ENCODE measurements around the gene TMEM256. TPM values are rescaled to one million over a fixed set of nuclear protein-coding genes. Genes with fewer than 3 reads are reported as not detected.
A peak's percentile ranks its signal among the peaks of the same experiment; 100 is the strongest.

TMEM256 gene
- total and polyA plus RNA-seq, 4 donors: 35.0 to 224 (median 87.3) TPM

- Histone ChIP-seq H3K4me1 (ENCODE audit: control insufficient read depth in 1 of 2, insufficient read depth in 2 of 2, low read length in 2 of 2) (no peaks in the 10 kb centered on the region), H3K9me3 (ENCODE audit: control insufficient read depth, low read length) (no peaks in the 10 kb centered on the region), H3K36me3 (ENCODE audit: control insufficient read depth in 1 of 2, insufficient read depth in 2 of 2, low read length in 1 of 2) (no peaks in the 10 kb centered on the region), H3K27ac (ENCODE audit: low read depth in 1 of 2, low read length in 2 of 2) (no peak overlapping the region), H3K4me3 (ENCODE audit: low read length in 2 of 2) (no peak overlapping the region), H3K27me3 (ENCODE audit: control insufficient read depth in 1 of 2, insufficient read depth in 2 of 2, low read length in 1 of 2) (no peaks in the 10 kb centered on the region)
- DNase-seq (peak; percentile 67 to 80), ATAC-seq (ENCODE audit: low FRiP score) (no peak)
- 12 to 13% methylated on average over 12 of the region's 12 CpGs for WGBS, 2 donors
- intact Hi-C loops (cut with DNase I): no loop called here
Measured at GRCh38 chr17:7440834-7441195, 36.9 kb upstream of the TMEM256 start.

GRCh38 chr17:7440113-7440833 is 36.4 kb upstream of the TMEM256 start:
- H3K27ac ChIP-seq (ENCODE audit: low read depth in 1 of 2, low read length in 2 of 2): no peak overlapping the region

DNA sequence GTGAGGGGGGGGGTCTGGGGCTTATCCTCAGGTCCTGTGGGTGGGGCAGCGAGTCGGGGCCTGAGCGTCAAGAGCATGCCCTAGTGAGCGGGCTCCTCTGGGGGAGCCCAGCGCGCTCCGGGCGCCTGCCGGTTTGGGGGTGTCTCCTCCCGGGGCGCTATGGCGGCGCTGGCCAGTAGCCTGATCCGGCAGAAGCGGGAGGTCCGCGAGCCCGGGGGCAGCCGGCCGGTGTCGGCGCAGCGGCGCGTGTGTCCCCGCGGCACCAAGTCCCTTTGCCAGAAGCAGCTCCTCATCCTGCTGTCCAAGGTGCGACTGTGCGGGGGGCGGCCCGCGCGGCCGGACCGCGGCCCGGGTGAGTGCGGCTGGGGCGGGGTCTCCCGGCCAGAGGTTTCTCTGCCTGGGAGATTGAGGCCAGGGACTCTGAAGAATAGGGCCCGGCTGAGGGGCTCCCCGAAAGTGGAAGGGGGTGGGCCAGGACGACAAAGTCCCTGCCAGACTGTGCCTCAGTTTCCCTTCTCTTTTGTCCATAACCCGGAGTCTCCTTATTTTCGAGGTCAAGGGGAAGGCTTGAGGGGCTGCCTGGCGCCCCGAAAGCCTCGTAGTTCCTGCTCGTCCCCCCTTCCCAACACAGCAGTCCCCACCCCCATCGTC is 35.7 kb upstream of the TMEM256 start, which contains the start of gene FGF11:
TSS of gene FGF11 (plus strand) at position 51 of the 651 bp plus-strand sequence. CDS start at position 160, 109 bp downstream.
- Histone ChIP-seq H3K4me1 (ENCODE audit: control insufficient read depth in 1 of 2, insufficient read depth in 2 of 2, low read length in 2 of 2) (no peaks in the 10 kb centered on the region), H3K36me3 (ENCODE audit: control insufficient read depth in 1 of 2, insufficient read depth in 2 of 2, low read length in 1 of 2) (no peaks in the 10 kb centered on the region), H3K4me3 (ENCODE audit: low read length in 2 of 2) (no peak within 1 kb of the TSS), H3K9me3 (ENCODE audit: control insufficient read depth, low read length) (no peaks in the 10 kb centered on the region), H3K27ac (ENCODE audit: low read depth in 1 of 2, low read length in 2 of 2) (no peak within 1 kb of the TSS), H3K27me3 (ENCODE audit: control insufficient read depth in 1 of 2, insufficient read depth in 2 of 2, low read length in 1 of 2) (no peaks in the 10 kb centered on the region)
- intact Hi-C loops (cut with DNase I): loop anchor here in 1 of 2 donors (10.0 kb wide), 1 partner anchor 85 kb away; the partner anchor contains the start of genes KCTD11 and TMEM95
- DNase-seq: no peak
- ATAC-seq (ENCODE audit: low FRiP score): no peak
- WGBS, 2 donors: 2 to 4% methylated on average over 47 to 50 of the region's 50 CpGs

More at GRCh38 chr17:7440113-7440833, 36.4 kb upstream of the TMEM256 start:
- H3K36me3 ChIP-seq (ENCODE audit: control insufficient read depth in 1 of 2, insufficient read depth in 2 of 2, low read length in 1 of 2): no peaks in the 10 kb centered on the region
- no peaks in the 10 kb centered on the region for H3K4me1 ChIP-seq (ENCODE audit: control insufficient read depth in 1 of 2, insufficient read depth in 2 of 2, low read length in 2 of 2)
- H3K9me3 ChIP-seq (ENCODE audit: control insufficient read depth, low read length): no peaks in the 10 kb centered on the region
- H3K4me3 ChIP-seq (ENCODE audit: low read length in 2 of 2): no peak overlapping the region
- ATAC-seq (ENCODE audit: low FRiP score) (no peak), DNase-seq (peak; percentile 77 to 87)
- WGBS, 2 donors: 2 to 3% methylated on average over 40 to 46 of the region's 46 CpGs
- intact Hi-C loops (cut with DNase I): no loop called here
- no peaks in the 10 kb centered on the region for H3K27me3 ChIP-seq (ENCODE audit: control insufficient read depth in 1 of 2, insufficient read depth in 2 of 2, low read length in 1 of 2)

DNA sequence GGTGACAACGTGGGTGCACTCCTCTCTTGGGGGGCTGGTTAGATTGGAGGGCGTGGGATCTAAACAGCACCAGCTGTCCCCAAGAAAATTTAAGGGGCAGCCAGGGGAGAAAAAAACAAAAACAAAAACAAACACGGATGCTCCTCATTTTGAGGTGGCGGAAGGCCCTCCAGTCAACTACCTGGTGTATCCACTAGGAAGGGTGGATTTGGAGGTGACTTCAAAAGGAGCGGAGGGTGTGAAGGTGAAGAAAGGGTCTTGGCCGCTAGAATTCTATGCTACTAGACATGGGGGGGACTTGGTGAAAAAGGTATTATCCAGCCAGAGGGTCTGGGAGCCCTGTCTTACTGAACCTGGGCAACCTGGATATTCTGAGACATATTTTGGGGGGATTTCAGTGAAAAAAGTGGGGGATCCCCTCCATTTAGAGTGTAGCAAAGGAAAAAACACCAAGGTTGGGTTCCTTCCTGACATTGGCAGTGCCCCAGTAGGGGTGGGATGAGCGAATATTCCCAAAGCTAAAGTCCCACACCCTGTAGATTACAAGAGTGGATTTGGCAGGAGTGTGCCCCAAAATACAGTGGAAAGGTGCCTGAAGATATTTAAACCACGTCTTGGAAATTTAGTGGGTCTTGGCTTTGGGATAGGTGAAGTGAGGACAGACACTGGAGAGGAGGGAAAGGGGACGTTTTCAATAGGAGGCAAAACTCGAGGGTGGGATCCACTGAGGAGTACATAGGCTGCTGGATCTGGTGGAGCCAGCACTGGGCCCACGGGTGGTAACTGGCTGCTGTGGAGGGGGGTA is 35.0 kb upstream of the TMEM256 start:
- no peak overlapping the region for H3K4me3 ChIP-seq (ENCODE audit: low read length in 2 of 2)
- H3K36me3 ChIP-seq (ENCODE audit: control insufficient read depth in 1 of 2, insufficient read depth in 2 of 2, low read length in 1 of 2): no peaks in the 10 kb centered on the region
- H3K9me3 ChIP-seq (ENCODE audit: control insufficient read depth, low read length): no peaks in the 10 kb centered on the region
- intact Hi-C loops (cut with DNase I): loop anchor here in 1 of 2 donors (10.0 kb wide), 1 partner anchor 84 kb away; the partner anchor contains the start of genes KCTD11 and TMEM95
- WGBS, 2 donors: 64 to 65% methylated on average over 11 of the region's 11 CpGs
- H3K4me1 ChIP-seq (ENCODE audit: control insufficient read depth in 1 of 2, insufficient read depth in 2 of 2, low read length in 2 of 2): no peaks in the 10 kb centered on the region
- H3K27me3 ChIP-seq (ENCODE audit: control insufficient read depth in 1 of 2, insufficient read depth in 2 of 2, low read length in 1 of 2): no peaks in the 10 kb centered on the region
- no peak for DNase-seq
- ATAC-seq (ENCODE audit: low FRiP score): no peak
- no peak overlapping the region for H3K27ac ChIP-seq (ENCODE audit: low read depth in 1 of 2, low read length in 2 of 2)

GRCh38 chr17:7437950-7438614 is 34.2 kb upstream of the TMEM256 start:
- Histone ChIP-seq H3K27me3 (ENCODE audit: control insufficient read depth in 1 of 2, insufficient read depth in 2 of 2, low read length in 1 of 2) (no peaks in the 10 kb centered on the region), H3K27ac (ENCODE audit: low read depth in 1 of 2, low read length in 2 of 2) (no peak overlapping the region), H3K4me1 (ENCODE audit: control insufficient read depth in 1 of 2, insufficient read depth in 2 of 2, low read length in 2 of 2) (no peaks in the 10 kb centered on the region), H3K9me3 (ENCODE audit: control insufficient read depth, low read length) (no peaks in the 10 kb centered on the region), H3K36me3 (ENCODE audit: control insufficient read depth in 1 of 2, insufficient read depth in 2 of 2, low read length in 1 of 2) (no peaks in the 10 kb centered on the region), H3K4me3 (ENCODE audit: low read length in 2 of 2) (no peak overlapping the region)
- WGBS, 2 donors: 46% methylated on average over 46 to 48 of the region's 48 CpGs
- intact Hi-C loops (cut with DNase I): loop anchor here (2.0 to 10.0 kb wide), 2 partner anchors 83 to 121 kb away; partner anchors contain the start of genes KCTD11 (in 1 of the 2), TMEM95 (in 1 of the 2) and TNFSF13 (in 1 of the 2)
- peak; percentile 17 for ATAC-seq (ENCODE audit: low FRiP score)
- peak; percentile 84 to 90 for DNase-seq

DNA sequence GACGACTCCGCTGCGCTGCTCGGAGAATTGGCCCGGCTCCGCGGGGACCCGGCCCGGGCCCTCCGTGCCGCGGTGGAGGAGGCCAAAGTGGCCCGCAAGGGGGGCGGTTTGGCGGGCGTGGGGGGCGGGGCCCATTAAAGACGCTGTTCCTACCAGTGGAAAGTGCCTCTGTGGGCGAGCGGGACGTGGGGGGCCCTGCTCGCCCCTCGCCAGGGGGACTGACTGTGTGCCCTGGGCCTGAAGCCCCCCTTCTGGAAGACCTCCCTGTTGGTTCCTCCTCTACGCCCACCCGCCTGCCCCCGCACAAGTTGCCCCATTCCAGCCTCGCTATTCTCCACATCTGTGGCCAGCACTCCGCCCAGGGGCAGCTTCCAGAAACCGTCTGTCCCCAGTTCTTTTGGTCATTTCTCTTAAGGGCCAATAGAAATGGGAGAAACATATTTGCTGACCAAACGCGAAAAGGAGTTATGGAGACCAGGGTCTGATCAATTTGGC is 33.5 kb upstream of the TMEM256 start:
- H3K27me3 ChIP-seq (ENCODE audit: control insufficient read depth in 1 of 2, insufficient read depth in 2 of 2, low read length in 1 of 2): no peaks in the 10 kb centered on the region
- 31 to 37% methylated on average over 24 to 31 of the region's 31 CpGs for WGBS, 2 donors
- no peaks in the 10 kb centered on the region for H3K4me1 ChIP-seq (ENCODE audit: control insufficient read depth in 1 of 2, insufficient read depth in 2 of 2, low read length in 2 of 2)
- DNase-seq (no peak), ATAC-seq (ENCODE audit: low FRiP score) (no peak)
- intact Hi-C loops (cut with DNase I): loop anchor here (2.0 to 10.0 kb wide), 2 partner anchors 83 to 121 kb away; partner anchors contain the start of genes KCTD11 (in 1 of the 2), TMEM95 (in 1 of the 2) and TNFSF13 (in 1 of the 2)
- no peaks in the 10 kb centered on the region for H3K9me3 ChIP-seq (ENCODE audit: control insufficient read depth, low read length)
- H3K27ac ChIP-seq (ENCODE audit: low read depth in 1 of 2, low read length in 2 of 2): no peak overlapping the region
- no peaks in the 10 kb centered on the region for H3K36me3 ChIP-seq (ENCODE audit: control insufficient read depth in 1 of 2, insufficient read depth in 2 of 2, low read length in 1 of 2)
- no peak overlapping the region for H3K4me3 ChIP-seq (ENCODE audit: low read length in 2 of 2)

DNA sequence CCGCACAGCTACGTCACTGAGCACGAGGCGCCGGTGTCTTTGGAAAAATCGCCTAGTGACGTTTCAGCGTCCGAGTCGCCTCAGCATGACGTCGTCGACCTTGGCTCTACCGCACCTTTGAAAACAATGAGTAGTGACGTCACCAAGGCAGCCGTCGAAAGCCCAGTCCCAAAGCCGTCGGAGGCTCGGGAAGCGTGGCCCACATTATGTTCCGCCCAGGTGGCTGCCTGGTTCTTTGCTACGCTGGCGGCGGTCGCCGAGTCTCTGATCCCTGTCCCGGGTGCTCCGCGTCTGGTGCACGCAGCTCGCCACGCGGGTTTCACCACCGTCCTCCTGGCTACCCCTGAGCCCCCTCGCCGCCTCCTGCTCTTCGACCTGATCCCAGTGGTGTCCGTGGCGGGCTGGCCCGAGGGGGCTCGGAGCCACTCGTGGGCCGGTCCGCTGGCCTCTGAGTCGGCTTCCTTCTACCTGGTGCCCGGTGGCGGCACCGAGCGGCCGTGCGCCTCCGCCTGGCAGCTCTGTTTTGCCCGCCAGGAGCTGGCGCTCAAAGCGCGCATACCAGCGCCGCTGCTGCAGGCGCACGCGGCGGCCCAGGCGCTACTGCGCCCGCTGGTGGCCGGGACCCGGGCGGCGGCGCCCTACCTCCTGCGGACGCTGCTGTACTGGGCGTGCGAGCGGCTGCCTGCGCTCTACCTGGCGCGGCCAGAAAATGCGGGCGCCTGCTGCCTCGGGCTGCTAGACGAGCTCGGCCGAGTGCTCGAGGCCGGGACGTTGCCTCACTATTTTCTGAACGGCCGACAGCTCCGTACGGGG is 32.9 kb upstream of the TMEM256 start:
- intact Hi-C loops (cut with DNase I): loop anchor here (2.0 to 10.0 kb wide), 2 partner anchors 82 to 122 kb away; partner anchors contain the start of genes KCTD11 (in 1 of the 2), TMEM95 (in 1 of the 2) and TNFSF13 (in 1 of the 2)
- 3 to 4% methylated on average over 79 to 92 of the region's 92 CpGs for WGBS, 2 donors
- Histone ChIP-seq H3K4me1 (ENCODE audit: control insufficient read depth in 1 of 2, insufficient read depth in 2 of 2, low read length in 2 of 2) (no peaks in the 10 kb centered on the region), H3K9me3 (ENCODE audit: control insufficient read depth, low read length) (no peaks in the 10 kb centered on the region), H3K27ac (ENCODE audit: low read depth in 1 of 2, low read length in 2 of 2) (no peak overlapping the region), H3K27me3 (ENCODE audit: control insufficient read depth in 1 of 2, insufficient read depth in 2 of 2, low read length in 1 of 2) (no peaks in the 10 kb centered on the region), H3K4me3 (ENCODE audit: low read length in 2 of 2) (no peak overlapping the region), H3K36me3 (ENCODE audit: control insufficient read depth in 1 of 2, insufficient read depth in 2 of 2, low read length in 1 of 2) (no peaks in the 10 kb centered on the region)
- DNase-seq (peak; percentile 85 to 92), ATAC-seq (ENCODE audit: low FRiP score) (peak; percentile 88)

Data from aorta (tissue), 5 donors.